ENCODE data around the gene DCN.

Gene DCN

GRCh38 chr12:91155990-91156389, 26.6 kb downstream of the DCN start:
- TF ChIP-seq CTCF (IDR thresholded peaks at IDR 0.05; ENCODE audit: control insufficient read depth, insufficient read depth, low read depth, low read length, missing control alignments), result no peak
- no peak overlapping the region for H3K4me3 ChIP-seq (ENCODE audit: control insufficient read depth, low read depth, low read length)
- no peak for DNase-seq (ENCODE audit: low read depth)

DNA sequence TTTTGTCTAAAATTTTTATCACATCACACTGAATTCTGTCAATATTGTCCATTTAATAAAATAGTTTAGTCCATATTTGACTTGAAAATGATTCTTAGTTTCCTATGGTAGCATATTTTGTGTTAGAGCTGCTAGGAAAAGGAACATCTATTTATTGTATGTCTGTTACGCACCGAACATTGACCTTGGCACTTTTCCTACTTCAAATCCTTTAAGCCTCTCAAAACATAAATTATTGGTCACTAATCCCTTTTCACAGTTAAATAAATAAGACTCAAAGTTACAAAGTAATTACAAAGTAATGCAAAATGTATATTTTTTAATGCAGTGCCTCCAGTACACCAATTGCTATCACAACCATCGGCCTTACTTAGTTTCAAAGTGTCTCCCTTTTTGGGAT, 28.5 kb downstream of the DCN start:
- TF ChIP-seq CTCF (IDR thresholded peaks at IDR 0.05; ENCODE audit: control insufficient read depth, insufficient read depth, low read depth, low read length, missing control alignments), result no peak
- no peak overlapping the region for H3K4me3 ChIP-seq (ENCODE audit: control insufficient read depth, low read depth, low read length)
- no peak for DNase-seq (ENCODE audit: low read depth)

DNA sequence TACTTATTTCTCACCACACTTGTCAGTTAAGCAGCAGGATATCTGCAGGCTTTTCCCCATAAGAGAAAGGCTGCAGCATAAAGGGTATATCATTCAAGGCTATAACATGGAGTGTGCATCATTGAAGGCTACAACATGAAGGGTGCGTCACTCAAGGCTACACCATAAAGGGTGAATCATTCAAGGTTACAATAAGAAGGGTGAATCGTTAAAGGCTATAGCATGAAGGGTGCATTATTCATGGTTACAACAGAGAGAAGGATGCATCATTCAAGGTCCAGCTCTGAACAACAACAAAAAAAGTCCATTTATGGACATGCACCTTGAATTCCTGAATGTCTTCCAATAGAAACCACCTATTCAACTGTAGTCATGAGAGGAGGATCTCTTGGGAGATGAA, 38.6 kb downstream of the DCN start:
- TF ChIP-seq CTCF (IDR thresholded peaks at IDR 0.05; ENCODE audit: control insufficient read depth, insufficient read depth, low read depth, low read length, missing control alignments), result no peak
- H3K4me3 ChIP-seq (ENCODE audit: control insufficient read depth, low read depth, low read length), result no peak overlapping the region
- DNase-seq (ENCODE audit: low read depth), result no peak

DNA sequence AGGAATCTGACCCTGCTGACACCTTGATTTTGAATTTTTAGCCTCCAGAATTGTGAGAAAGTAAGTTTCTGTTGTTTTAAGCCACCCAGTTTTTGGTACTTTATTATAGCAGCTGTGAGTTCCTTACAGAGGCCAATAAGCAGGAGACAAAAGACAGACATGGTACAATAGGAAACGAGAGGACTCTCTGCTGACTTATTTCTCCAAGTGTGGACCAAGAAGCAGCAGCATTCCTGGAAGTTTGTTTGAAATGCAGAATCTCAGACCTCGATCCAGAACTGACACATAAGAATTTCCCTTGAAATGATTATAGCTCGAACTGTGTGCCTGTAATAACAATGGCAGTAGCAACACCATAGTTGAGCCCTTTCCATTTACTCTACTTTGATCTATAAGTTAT, 39.4 kb downstream of the DCN start:
- no peak for DNase-seq (ENCODE audit: low read depth)
- no peak for TF ChIP-seq CTCF (IDR thresholded peaks at IDR 0.05; ENCODE audit: control insufficient read depth, insufficient read depth, low read depth, low read length, missing control alignments)

GRCh38 chr12:91142221-91142631, 40.4 kb downstream of the DCN start:
- no peak for TF ChIP-seq CTCF (IDR thresholded peaks at IDR 0.05; ENCODE audit: control insufficient read depth, insufficient read depth, low read depth, low read length, missing control alignments)
- no peak overlapping the region for H3K4me3 ChIP-seq (ENCODE audit: control insufficient read depth, low read depth, low read length)
- DNase-seq (ENCODE audit: low read depth), result peak; percentile 87

More for the DNA sequence above, 39.4 kb downstream of the DCN start:
- H3K4me3 ChIP-seq (ENCODE audit: control insufficient read depth, low read depth, low read length), result no peak overlapping the region

DNA sequence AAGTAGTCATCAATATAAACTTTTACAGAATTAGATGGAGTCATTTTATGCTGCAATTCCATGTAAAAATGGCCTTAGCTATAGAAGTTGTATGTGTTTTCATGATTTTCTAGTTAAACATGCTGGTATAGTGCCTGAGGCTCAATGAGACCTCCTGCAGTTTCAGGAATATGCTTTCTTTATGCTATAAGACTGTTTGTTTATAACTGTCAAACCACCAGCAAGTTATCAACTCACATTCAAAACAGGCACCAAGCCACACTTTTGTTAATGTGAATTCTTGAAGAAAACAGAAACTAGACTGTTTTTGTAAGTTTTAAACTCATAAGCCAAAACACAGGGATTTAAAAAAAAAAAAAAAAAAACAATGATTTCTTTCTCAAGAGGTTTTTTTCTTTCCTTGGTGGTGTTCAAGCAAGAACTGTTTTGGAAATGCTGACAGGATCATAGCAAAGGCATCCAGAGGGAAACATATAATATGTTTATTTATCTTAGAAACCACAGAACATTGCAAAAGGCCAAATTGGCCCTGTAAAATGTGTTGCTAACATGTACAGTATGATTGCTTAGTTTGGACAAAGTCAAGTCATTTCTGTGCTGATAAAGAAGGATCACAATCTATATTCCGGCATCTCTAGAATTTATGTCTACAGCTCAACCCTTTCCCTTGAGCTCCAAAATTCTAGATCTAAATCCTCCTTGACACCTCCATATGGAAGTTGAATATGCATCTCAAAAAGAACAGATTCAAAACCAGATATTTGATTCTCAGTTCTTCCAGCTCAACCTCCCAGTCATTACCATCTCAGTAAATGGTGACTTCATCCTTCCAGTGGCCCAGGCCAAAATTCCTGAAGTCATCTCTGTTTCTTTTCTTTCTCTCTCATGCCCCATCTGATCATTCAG, 42.3 kb downstream of the DCN start:
- no peak overlapping the region for H3K4me3 ChIP-seq (ENCODE audit: control insufficient read depth, low read depth, low read length)
- no peak for TF ChIP-seq CTCF (IDR thresholded peaks at IDR 0.05; ENCODE audit: control insufficient read depth, insufficient read depth, low read depth, low read length, missing control alignments)
- DNase-seq (ENCODE audit: low read depth), result peak; percentile 95
